PFSK-1 (cell line): ENCODE data around the gene THY1.

Experiments
- POLR2AphosphoS5 ChIP-seq: IDR thresholded peaks from 2 replicates; pipeline ENCODE4 v1.6.1; 2012; ENCODE audit warnings: low read depth, mild to moderate bottlenecking, control low read depth, low read length, moderate library complexity
- TAF1 ChIP-seq: IDR thresholded peaks from 2 replicates; pipeline ENCODE4 v1.6.1; 2012; ENCODE audit warnings: low read length, control low read depth, borderline replicate concordance; ENCODE audit not compliant: insufficient read depth
- TF ChIP-seq, protein P1 (sequence below), 2 experiments: IDR thresholded peaks; 2 replicates each; pipeline versions ENCODE4 v1.6.1 to v1.8.0; 2011 to 2012; ENCODE audit warnings: low read depth in 2 of 2, low read length in 2 of 2, control low read depth in 1 of 2, inconsistent platforms in 1 of 2, mild to moderate bottlenecking in 1 of 2, moderate library complexity in 1 of 2; ENCODE audit not compliant: insufficient read depth in 1 of 2

DNA sequence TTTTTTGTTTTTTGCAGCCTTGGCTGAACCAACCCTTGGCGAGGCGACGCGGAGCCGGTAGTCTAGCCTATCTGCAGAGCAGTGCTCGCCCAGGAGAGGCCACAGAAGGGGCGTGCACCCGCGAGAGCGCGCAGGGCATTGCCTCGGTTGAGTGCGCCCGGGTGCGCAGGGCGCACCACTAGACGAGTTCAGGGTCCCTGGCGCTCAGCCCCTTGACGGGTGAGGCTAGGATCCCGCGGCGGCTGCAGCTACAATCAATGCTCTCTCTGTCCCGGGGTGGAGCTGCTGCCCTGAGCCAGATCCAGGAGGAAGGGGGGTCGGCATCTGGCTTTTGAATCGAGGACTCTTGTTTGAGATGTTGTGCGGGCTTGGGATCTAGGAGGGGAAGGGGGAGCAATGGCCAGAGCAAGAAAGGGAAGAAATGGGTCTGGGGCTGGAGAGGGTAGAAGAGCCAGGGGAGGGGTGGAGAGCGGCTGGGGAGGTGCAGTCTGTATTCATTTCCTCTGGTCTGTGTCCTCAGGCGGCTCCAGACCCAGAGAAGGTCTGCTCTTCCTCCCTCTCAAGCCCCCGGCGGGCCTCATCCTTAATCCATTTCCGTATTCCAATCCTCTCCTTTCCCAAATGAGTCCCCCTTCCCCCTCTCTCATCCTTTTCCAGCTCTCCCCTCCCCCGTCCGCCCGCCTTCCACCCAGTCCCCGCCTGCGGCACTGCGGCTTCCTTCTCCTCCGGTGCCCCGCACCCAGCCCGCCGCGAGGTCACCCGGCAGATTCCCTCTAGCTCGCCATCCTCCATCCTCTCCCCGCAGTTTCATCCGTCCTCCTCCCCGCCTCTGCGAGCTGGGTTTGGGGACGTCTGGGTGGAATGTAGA lies 797 bp downstream of the THY1 start:
- TF ChIP-seq TAF1 (no peak), POLR2AphosphoS5 (no peak)
- TF ChIP-seq, protein P1, sequence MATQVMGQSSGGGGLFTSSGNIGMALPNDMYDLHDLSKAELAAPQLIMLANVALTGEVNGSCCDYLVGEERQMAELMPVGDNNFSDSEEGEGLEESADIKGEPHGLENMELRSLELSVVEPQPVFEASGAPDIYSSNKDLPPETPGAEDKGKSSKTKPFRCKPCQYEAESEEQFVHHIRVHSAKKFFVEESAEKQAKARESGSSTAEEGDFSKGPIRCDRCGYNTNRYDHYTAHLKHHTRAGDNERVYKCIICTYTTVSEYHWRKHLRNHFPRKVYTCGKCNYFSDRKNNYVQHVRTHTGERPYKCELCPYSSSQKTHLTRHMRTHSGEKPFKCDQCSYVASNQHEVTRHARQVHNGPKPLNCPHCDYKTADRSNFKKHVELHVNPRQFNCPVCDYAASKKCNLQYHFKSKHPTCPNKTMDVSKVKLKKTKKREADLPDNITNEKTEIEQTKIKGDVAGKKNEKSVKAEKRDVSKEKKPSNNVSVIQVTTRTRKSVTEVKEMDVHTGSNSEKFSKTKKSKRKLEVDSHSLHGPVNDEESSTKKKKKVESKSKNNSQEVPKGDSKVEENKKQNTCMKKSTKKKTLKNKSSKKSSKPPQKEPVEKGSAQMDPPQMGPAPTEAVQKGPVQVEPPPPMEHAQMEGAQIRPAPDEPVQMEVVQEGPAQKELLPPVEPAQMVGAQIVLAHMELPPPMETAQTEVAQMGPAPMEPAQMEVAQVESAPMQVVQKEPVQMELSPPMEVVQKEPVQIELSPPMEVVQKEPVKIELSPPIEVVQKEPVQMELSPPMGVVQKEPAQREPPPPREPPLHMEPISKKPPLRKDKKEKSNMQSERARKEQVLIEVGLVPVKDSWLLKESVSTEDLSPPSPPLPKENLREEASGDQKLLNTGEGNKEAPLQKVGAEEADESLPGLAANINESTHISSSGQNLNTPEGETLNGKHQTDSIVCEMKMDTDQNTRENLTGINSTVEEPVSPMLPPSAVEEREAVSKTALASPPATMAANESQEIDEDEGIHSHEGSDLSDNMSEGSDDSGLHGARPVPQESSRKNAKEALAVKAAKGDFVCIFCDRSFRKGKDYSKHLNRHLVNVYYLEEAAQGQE (IDR thresholded peaks at IDR 0.05; ENCODE audit: insufficient read depth in 1 of 2, low read depth in 2 of 2, low read length in 2 of 2): no peak
